GM19193 (cell line): ENCODE data around the gene CDH15.

Source experiments
- POLR2A ChIP-seq: IDR thresholded peaks from 4 replicates; pipeline ENCODE4 v1.6.1; 2011; ENCODE audit not compliant: insufficient read depth, insufficient read length; ENCODE audit errors: extremely low read depth

Gene CDH15

DNA sequence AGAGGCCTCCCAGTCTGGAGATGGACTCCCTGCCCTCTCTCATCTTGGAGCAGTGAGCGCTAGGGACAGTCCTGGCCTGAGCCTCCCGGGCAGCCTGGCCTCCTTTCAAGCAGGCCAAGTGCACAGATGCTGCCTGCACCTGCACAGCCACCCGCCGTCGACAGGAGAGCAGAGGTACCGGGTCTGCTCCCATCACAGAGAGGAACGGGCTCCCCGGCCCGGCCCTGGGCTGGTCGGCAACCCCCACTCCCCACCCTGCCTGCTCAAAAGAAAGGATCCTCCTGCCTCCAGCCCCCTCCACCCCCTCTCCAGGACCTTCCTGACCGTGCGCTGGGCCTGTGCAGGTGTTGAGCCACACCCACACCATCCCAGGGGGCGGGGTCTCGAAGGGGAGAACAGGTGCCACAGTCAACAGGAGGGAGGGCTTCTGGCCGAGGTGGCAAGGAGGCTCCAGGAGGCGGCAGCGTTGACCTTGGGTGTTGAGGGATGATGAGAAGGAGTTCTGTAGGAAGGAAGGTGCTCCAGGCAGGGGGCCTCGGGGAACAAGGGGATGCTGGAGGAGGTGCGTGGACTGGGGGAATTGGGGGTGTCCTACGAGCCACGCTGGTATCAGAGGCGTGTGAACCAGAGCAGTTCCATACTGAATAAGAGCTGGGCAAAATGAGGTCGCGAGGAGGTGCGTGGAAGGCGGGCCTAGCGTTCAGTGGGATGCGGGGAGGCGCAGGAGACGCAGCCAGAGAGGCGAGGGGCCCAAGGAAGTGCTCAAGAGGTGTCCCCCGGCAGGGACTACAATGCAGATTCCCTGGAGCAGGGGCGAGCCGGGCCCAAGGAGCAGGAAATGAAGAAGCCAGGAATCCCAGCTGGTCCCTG lies 967 bp upstream of the CDH15 start:
- no peak for TF ChIP-seq POLR2A

DNA sequence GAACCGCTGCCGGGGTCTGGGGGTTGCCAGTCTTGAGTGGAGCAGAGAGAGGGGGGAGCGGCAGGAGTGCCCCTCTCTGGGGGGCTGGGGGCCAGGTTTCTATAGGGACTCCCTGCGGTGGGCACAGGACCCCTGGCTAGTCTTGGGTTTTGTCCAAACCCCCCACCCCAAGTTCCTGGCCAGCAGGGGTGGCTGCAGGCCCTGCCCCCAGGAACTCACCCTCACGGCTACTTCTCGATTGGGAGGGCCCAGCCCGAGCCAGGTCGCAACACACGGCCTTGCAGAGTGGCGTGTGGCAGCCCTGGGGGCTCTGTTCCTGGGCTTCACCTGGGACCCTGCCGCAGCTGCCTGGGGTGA lies 601 bp downstream of the CDH15 start:
- TF ChIP-seq POLR2A: no peak

DNA sequence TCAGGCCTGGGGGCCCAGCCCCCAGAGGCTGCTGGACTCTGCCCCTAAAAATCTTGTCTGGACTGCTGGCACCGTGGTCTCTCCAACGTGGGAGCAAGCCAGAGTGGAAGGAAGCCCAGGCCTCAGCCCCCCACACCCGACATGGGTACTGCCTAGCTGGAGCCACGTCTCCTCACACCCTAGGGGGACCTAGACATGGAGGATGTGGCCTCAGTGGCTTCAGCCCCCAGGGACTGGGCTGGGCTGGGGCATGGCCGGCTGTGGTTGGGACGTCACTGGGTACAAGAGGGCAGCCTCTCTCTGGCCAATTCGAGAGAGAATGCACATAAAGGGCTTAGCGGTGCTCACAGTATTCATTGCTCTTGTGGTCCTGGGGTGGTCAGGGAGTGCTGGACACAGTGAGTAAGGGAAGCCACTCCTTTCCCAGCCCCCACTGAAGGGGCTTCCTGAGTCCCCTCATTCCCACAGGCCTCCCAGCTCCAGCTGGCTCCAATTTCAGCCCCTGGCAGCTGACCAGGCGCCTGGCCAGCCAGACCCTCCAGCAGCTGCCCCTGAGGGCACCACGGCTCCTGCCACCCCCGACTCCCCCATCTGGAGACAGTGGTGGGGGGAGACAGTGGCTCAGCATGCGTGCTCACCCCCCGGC lies 1.1 kb downstream of the CDH15 start:
- no peak for TF ChIP-seq POLR2A

DNA sequence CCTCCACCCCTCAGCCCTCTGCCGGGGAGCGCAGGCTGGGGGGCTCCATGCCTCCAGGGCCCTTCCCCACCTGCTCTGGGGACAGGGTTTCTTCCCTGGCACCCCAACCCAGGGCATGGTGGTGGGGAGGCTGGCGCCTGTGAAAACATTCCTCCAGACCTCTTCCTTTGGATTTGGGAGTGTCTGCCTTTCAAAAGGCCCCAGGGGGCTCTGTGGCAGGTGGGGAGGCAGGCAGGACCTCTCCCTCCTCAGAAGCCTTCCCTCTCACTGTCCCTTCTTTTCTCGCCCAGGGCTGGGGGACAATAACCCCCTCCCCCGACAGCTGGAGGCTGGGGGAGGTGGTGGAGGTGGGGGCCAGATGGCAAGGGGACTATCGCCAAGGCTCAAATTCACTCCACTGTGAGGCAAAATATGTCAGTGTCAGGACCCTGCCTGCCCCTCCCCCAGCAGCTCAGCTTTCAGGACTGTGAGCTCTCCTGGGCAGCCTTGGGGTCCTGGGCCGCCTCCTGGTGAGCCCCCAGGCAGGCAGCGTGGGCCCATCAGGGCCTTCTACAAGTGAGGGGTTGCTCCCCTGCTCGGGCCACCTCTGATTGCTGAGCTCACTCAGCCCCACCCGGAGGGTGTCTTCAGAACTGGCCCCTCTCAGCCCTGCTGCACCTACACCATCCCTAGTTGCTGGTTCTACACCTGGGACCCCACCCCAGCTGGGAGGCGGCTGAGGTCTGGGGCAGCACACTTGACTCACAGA lies 1.8 kb downstream of the CDH15 start:
- no peak for TF ChIP-seq POLR2A

DNA sequence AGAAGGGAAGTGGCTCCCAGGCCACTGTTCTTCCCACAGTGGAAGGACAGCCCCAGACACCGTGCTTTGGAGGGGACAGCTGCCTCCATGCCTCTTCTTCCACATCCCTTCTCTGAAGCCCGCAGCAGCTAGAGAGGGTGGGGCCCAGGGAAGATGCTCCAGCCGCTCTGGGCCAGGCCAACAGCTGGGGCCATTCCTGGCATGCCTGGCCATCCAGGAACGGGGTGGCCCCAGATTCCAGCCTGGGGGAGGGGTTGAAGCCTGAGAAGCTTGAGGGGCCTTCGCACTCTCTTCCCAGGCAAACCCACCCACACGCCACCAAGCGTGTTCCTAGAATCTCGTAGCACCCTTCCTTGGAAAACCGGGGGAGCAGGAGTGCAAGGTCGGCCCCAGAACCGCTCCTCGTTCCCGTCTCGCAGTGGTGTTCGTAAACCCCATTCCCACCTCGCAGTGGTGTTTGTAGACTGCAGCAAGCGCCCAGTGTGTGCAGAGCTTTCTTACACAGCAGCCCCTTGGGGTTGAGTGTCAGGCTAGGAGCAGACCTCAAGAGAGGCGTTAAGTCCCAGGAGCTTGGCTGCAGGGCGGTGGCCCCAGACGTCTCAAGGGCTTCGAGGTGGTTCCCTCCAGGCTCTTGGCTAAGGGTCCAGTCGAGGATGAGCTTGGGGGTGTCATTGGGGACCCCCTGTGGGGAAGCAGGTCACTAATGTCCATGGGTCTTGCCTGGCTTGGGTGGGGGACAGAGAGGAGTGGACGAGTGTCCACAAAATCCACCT lies 2.7 kb downstream of the CDH15 start:
- TF ChIP-seq POLR2A: no peak

DNA sequence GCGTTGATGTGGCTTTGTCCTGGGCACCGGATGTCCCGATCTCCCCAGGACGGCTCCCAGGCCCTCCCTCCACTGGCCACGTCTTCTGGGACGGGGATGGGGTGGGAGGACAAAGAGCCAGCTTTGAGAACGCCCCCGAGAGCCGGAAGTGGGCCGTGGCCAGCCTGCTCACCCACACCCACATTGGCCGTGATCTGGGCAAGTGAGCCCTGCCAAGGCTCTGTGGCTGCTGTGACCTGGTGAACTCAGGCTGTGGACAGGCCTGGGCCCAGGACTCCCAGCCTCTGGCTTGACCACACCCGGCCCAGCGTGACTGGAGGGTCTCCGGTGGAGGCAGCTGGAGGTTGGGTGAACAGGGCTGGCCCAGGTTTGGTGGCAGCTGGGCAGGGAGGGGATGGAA lies 3.3 kb downstream of the CDH15 start:
- no peak for TF ChIP-seq POLR2A

DNA sequence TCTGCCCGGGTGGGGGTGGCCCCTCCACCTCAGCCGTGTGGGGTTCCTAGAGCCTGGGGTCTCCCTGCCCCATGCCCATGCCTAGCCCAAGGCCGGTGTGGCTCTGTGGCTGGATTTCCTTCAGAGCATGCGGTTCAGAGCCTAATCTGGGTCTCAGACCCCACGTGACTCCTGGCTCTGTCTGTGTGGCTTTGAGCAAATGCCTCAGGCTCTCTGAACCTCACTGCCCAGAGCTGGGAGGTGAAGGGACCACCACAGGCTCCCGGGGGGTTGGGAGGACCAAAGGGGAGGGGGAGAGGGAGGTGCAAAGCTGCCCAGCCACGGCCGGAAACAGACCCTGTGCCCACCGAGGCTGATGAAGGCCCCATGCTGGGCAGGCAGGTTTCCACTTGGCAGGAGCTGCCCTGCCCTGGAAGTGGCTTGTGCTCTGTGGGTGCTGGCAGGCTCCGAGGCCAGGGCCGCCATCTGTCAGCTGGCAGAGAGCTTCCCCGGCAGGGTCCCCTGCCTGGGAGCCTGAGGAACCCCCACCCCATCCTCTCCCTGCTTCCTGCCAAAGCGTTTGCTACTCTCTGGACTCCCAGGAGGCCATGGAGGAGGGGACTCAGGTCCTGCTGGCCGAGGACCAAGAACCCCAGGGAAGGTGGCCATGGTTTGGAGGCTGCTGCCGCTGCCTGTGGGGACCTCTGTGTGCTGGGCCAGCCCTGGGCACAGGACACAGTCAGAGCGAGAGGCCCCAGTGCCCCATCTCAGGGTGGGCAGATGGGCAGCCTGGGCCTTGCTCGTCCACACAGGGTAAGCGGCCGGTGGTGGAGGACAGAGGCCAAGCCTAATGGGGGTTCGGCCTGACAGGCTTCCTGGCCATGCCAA lies 4.0 kb downstream of the CDH15 start:
- no peak for TF ChIP-seq POLR2A

DNA sequence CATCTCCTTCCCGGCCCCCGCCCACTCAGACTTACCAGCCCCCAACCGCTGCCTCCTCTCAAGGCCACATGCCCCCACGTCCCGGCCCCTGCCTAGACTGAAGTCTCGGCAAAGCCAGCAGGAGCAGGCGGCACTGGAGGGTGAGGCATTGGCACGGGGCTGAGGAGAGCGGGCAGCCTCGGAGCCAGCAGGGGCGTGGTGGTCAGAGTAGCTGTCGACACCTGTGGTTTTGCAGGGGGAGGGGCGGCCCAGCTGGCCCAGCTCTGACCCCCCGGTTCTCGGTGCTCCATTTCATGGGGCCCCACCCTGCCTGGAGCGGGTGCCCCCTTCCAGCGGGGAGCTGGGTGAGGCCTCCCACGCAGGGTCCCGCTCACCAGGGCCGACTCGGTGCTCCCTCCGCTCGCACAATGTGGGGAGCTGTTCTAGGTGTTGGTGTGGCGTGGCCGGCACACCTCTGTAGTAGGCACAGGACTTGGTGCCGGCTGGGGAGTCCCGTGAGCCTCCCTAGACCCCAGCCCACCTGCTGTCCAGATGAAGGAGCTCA lies 4.7 kb downstream of the CDH15 start:
- no peak for TF ChIP-seq POLR2A

DNA sequence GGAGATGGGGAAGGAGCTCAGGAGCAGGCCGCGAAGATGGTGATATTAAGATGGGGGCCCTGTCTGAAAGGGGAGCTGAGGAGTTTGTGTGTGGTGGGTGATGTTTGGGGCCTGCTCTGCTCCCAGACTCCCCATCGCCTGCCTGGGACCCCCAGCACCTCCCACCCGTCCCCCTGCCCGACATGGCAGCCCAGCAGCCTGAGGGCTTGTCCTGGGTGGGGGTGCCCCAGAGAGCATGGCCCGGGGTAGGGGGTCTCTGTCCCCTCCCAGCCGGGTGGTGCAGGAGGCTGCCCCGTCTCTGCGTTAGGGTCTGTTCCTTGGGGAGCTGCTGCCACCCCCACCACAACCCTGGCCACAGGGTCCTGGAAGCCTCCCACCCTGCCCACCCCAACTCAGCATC lies 5.2 kb downstream of the CDH15 start:
- no peak for TF ChIP-seq POLR2A

DNA sequence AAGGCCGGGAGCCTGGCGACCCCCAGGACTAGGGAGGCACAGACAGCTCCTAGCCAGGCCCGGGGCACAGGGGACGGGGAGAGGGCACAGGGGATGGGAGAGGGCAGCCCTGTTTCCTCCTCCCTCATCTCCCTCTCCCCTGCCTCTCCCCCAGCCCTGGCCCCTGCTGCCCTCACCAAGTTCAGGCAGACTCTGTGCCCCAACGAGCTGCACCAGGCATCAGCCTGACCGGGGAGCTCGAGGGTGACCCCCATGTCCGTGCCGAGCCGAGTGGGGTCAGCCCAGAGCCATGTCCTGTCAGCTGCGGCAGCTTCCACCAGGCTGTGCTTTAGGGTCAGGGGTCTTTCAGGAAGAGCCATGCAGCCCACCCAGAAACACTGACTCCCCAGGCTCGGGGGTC lies 6.0 kb downstream of the CDH15 start:
- TF ChIP-seq POLR2A: no peak

DNA sequence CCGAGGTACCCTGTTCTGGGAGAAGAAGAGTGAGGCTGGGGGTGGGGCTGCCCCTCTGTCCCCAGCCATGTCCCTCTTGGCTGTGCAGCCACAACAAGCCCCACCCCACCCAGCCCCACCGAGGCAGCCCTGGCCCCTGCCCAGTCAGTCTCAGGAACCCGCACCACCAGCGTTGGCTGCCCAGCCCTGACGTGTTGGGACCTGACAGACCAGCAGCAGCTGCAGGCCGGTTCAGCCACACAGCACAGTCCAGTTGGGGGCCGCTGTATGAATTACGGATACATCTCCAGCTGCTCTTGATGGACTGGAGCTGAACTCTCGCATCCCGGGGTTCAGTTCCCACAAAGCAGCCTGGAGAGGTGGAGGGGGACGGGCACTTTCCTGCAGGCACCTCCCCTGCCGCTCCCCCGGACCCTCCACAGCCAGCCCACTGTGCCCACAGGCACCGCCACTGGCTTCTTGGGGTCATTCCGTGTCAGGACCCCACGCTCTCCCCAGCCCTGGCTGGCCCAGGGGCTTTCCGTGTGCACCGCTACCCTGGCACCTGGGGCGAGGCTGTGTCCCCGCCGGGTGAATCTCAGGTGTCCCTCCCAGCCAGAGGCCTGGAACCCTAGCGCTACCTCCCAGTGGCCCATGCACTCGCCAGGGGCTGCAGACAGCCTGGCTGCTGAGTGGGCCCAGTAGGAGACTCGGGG lies 7.1 kb downstream of the CDH15 start:
- TF ChIP-seq POLR2A: no peak

DNA sequence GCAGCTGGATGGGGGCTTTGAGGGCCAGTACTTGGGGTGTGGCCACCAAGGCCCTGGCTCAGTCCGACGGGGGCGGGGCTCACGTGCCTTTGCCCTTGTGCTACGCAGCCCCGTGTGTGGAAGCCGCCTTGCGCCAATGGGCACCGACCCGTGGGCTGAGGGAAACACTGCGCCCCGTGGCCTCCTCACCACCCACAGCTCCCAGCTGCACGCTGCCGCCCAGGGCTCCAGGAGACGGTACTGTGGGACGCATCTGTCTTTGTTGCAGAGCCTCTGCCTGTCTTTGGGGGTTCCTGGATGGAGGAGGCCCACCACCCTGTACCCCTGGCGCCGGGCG lies 7.6 kb downstream of the CDH15 start:
- no peak for TF ChIP-seq POLR2A

DNA sequence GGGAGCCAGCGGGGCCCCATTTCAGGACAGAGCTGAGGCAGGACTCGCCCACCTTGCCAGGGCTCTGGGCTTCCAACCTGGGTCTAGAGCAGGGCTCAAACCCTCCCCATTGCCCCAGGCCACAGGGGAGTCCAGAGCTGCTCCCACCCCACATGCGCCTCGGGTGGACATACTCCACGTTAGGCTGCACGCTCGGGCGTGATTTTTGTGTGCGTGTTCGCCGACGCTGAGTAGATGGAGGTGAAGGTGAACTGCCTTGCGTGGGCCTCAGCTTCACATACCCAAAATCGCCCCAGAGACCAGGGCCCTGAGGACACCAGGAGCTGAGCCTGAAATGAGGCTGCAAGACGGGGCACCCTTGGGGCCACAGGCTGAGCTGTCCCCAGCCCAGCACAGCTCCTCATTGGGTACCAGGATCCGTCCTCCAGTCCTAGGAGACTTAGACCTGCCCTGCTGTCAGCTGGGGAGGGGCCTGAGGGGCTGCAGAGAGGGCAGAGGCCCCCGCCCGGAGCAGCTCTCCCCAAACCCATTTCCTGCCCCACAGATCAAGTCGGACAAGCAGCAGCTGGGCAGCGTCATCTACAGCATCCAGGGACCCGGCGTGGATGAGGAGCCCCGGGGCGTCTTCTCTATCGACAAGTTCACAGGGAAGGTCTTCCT lies 8.2 kb downstream of the CDH15 start:
- no peak for TF ChIP-seq POLR2A
